GM23248 (cell line): ENCODE results near the gene KRT37. TPM values are rescaled to one million over a fixed set of nuclear protein-coding genes. Genes with fewer than 3 reads are reported as not detected.
A peak's percentile ranks its signal among the peaks of the same experiment; 100 is the strongest.
"Not testable (repeated sequence)": the region's sequence is repeated elsewhere in the genome, so short reads cannot be mapped to it uniquely, and the experiment has no call there.

Experiments
- DNase-seq: peaks from one replicate; pipeline ENCODE4 v3.0.0-alpha.2; 2015
- H2AFZ ChIP-seq: fragments of 200-600 bp; sonication (generic); 2 replicates; pipeline ENCODE4 v1.6.1; 2016; ENCODE audit warnings: antibody characterized with exemption
- H3F3A ChIP-seq: fragments of 200-600 bp; sonication (generic); 2 replicates; pipeline ENCODE4 v1.6.1; 2016; ENCODE audit warnings: mild to moderate bottlenecking, antibody characterized with exemption, mixed run types; ENCODE audit not compliant: insufficient read depth
- H3K27ac ChIP-seq: fragments of 200-600 bp; sonication (generic); 2 replicates; pipeline ENCODE4 v1.5.1; 2016; ENCODE audit warnings: mild to moderate bottlenecking
- H3K27me3 ChIP-seq: fragments of 200-600 bp; sonication (generic); replicated peaks from 2 replicates; pipeline ENCODE4 v1.6.1; 2016; ENCODE audit warnings: mild to moderate bottlenecking; ENCODE audit not compliant: insufficient read depth
- H3K36me3 ChIP-seq: fragments of 200-600 bp; sonication (generic); 2 replicates; pipeline ENCODE4 v1.6.1; 2016; ENCODE audit warnings: low read depth, mild to moderate bottlenecking
- H3K4me1 ChIP-seq: fragments of 200-600 bp; sonication (generic); 2 replicates; pipeline ENCODE4 v1.6.1; 2016; ENCODE audit warnings: mild to moderate bottlenecking; ENCODE audit not compliant: insufficient read depth
- H3K4me2 ChIP-seq: fragments of 200-600 bp; sonication (generic); one replicate; pipeline ENCODE4 v1.6.1; 2016; ENCODE audit warnings: mild to moderate bottlenecking; ENCODE audit not compliant: unreplicated experiment
- H3K4me3 ChIP-seq: fragments of 200-600 bp; sonication (generic); 2 replicates; pipeline ENCODE4 v1.5.1; 2016; ENCODE audit warnings: mild to moderate bottlenecking
- H3K79me2 ChIP-seq: fragments of 200-600 bp; sonication (generic); 2 replicates; pipeline ENCODE4 v1.6.1; 2016; ENCODE audit warnings: mild to moderate bottlenecking; ENCODE audit not compliant: insufficient read depth
- H3K9ac ChIP-seq: fragments of 200-600 bp; sonication (generic); 2 replicates; pipeline ENCODE4 v1.6.1; 2016; ENCODE audit warnings: mild to moderate bottlenecking
- H3K9me2 ChIP-seq: fragments of 200-600 bp; sonication (generic); 2 replicates; pipeline ENCODE4 v1.6.1; 2016; ENCODE audit warnings: mixed run types, mild to moderate bottlenecking, moderate library complexity; ENCODE audit not compliant: insufficient read depth
- H3K9me3 ChIP-seq: fragments of 200-600 bp; sonication (generic); one replicate; pipeline ENCODE4 v1.6.1; 2017; ENCODE audit warnings: low read depth
- H4K20me1 ChIP-seq: fragments of 200-600 bp; sonication (generic); 2 replicates; pipeline ENCODE4 v1.6.0; 2016; ENCODE audit not compliant: insufficient read depth
- EZH2 ChIP-seq: fragments of 200-600 bp; sonication (generic); IDR thresholded peaks from 2 replicates; pipeline ENCODE4 v1.6.1; 2018; ENCODE audit warnings: antibody characterized with exemption, mild to moderate bottlenecking; ENCODE audit not compliant: insufficient read depth, poor library complexity, severe bottlenecking
- EZH2phosphoT487 ChIP-seq: fragments of 200-600 bp; sonication (generic); IDR thresholded peaks from 2 replicates; pipeline ENCODE4 v1.6.1; 2018; ENCODE audit warnings: antibody characterized with exemption, moderate library complexity, mild to moderate bottlenecking, low read depth; ENCODE audit not compliant: insufficient read depth
- WGBS, 2 experiments: methylation state at CpG; one replicate each; pipeline ENCODE4 v1.1.6; 2015 to 2017; ENCODE audit warnings: low lambda C conversion rate in 2 of 2, low coverage in 1 of 2; ENCODE audit errors: missing lambda C conversion rate in 2 of 2; 5-methylcytosine and 5-hydroxymethylcytosine counted together
- in situ Hi-C: fragments of 300-500 bp; cut with MboI; formaldehyde crosslinking; loops from 2 replicates; pipeline ENCODE4 v1.15.0; 2020
- polyA plus RNA-seq: library from polyadenylated mRNA; unstranded; fragments of >200 nt; fragmentation: Nextera tagmentation; extraction: Ambion mirVana; gene quantifications from 2 replicates; pipeline ENCODE4 v1.2.1, GENCODE V29; 2016
- total RNA-seq: library from RNA; depleted of rRNA; stranded (reverse); fragments of >200 nt; shearing (Covaris generic); gene quantifications from 2 replicates; pipeline ENCODE4 v1.2.3, GENCODE V29; 2014

KRT37 gene
- total and polyA plus RNA-seq, 2 experiments from 2014 or later = not detected

GRCh38 chr17:41429667-41430066, 5.3 kb upstream of the KRT37 start:
- Histone ChIP-seq H3K9me3 (no peaks in the 10 kb centered on the region), H3K27me3 (no peaks in the 10 kb centered on the region), H3K4me3 (no peak overlapping the region), H4K20me1 (no peaks in the 10 kb centered on the region), H3K4me2 (no peak overlapping the region), H3K27ac (no peak overlapping the region), H3K36me3 (no peaks in the 10 kb centered on the region), H3F3A (no peaks in the 10 kb centered on the region), H2AFZ (no peak overlapping the region), H3K9me2 (no peaks in the 10 kb centered on the region), H3K9ac (no peak overlapping the region), H3K79me2 (no peaks in the 10 kb centered on the region), H3K4me1 (no peaks in the 10 kb centered on the region)
- no peak for TF ChIP-seq EZH2phosphoT487
- no peak for TF ChIP-seq EZH2
- DNase-seq = peak; percentile 52
- 51 to 56% methylated on average over 7 of the region's 7 CpGs for WGBS, 2 experiments
- in situ Hi-C loops = no loop called here

DNA sequence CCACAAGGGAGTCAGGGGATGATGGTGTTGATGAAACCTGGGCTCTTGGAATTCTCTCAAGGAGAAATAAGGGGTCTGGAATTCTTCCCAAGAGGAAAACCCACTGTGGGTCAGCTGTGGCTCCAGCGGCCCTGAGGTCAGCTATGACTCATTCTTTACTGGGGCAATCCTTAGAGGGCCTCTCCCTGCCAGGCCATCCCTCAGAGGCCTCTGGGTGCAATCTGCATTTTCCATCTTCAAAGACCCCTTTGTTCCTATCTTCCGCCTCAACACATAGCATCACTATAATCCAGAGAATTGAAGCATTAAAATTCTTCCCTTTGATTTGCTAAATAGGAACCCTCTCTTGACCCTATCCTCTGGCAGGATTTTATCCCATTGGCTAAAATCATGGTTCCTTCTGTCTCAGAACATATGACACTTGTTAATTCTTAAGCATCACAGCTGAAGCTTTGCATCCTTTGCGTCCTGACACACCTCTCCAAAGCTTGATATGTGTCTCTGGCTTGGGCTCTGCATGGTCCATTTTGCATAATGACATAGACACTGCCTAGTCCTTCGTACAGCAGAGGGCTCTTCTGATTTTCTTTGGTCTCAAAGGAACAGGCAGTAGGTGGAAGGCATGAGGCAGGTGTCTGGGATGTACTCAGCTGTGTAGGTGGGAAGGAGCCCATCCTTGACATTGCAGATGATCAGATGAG, 4.4 kb upstream of the KRT37 start:
- no peaks in the 10 kb centered on the region for H3F3A ChIP-seq
- H3K4me2 ChIP-seq = no peak overlapping the region
- peak; percentile 28 for DNase-seq
- no peaks in the 10 kb centered on the region for H3K36me3 ChIP-seq
- H3K27me3 ChIP-seq = no peaks in the 10 kb centered on the region
- no peak overlapping the region for H3K27ac ChIP-seq
- no peaks in the 10 kb centered on the region for H3K9me2 ChIP-seq
- H4K20me1 ChIP-seq = no peaks in the 10 kb centered on the region
- H3K4me1 ChIP-seq = no peaks in the 10 kb centered on the region
- no peaks in the 10 kb centered on the region for H3K79me2 ChIP-seq
- no peaks in the 10 kb centered on the region for H3K9me3 ChIP-seq
- no peak overlapping the region for H3K9ac ChIP-seq
- H3K4me3 ChIP-seq = no peak overlapping the region
- in situ Hi-C loops = no loop called here
- WGBS, 2 experiments = 47 to 50% methylated on average over 4 of the region's 4 CpGs
- TF ChIP-seq EZH2 (no peak), EZH2phosphoT487 (no peak)
- H2AFZ ChIP-seq = no peak overlapping the region

DNA sequence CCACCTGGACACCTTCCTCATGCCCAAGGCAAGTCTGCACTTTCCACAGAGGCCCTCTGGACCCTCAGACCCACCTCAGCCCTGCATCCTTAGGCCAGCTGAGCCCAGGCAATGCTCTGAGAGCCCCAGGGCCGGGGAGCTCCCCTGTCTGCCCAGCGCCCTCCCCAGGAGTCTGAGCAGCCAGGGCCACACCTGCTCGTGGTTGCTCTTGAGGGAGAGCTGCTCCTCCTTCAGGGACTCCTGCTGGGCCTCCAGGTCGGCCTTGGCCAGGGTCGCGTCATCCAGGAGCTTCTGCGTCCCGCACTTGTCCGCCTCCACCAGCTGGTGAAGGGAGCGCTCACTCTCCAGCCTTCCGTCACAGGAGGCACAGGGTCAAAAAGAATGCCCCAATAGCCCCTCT, 1.8 kb downstream of the KRT37 start:
- H3K9ac ChIP-seq, H3K4me3 ChIP-seq, H2AFZ ChIP-seq, H3K9me3 ChIP-seq, H3K27me3 ChIP-seq, DNase-seq, H3F3A ChIP-seq, H3K9me2 ChIP-seq, H3K36me3 ChIP-seq, H3K4me2 ChIP-seq, in situ Hi-C loops, H4K20me1 ChIP-seq, H3K79me2 ChIP-seq, H3K27ac ChIP-seq: not testable (repeated sequence)
- WGBS, 2 experiments = 90 to 98% methylated on average over 10 to 11 of the region's 11 CpGs
- peaks cover 29% of the 10 kb centered on the region for H3K4me1 ChIP-seq

DNA sequence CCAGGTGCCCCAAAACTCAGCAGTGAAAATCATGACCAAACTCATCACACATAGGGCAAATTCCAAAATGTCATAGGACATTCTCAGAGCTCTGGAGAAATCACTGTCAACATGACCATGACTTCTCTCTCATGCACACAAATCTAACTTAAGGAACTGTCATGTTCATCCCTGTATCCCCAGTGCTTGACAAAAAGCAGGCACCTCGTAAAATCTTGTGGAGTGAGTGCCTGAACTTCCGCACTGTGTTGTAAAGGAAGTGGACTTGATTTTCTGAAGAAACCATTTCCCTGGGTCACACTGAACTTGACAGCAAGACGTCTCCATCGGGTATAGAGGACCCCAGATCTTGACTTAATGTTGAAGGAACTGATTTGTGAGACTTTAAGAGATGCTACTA, 2.8 kb downstream of the KRT37 start:
- H3K9ac ChIP-seq = no peak overlapping the region
- no peak overlapping the region for H3K4me2 ChIP-seq
- TF ChIP-seq EZH2phosphoT487 (no peak), EZH2 (no peak)
- in situ Hi-C loops = no loop called here
- WGBS, 2 experiments = 53 to 54% methylated on average over 4 of the region's 4 CpGs
- H3K36me3 ChIP-seq = no peaks in the 10 kb centered on the region
- no peaks in the 10 kb centered on the region for H4K20me1 ChIP-seq
- no peaks in the 10 kb centered on the region for H3K79me2 ChIP-seq
- no peak overlapping the region for H3K4me3 ChIP-seq
- no peaks in the 10 kb centered on the region for H3K27me3 ChIP-seq
- H3F3A ChIP-seq = no peaks in the 10 kb centered on the region
- H3K9me3 ChIP-seq = no peaks in the 10 kb centered on the region
- H3K4me1 ChIP-seq = peaks cover 33% of the 10 kb centered on the region
- no peak for DNase-seq
- no peaks in the 10 kb centered on the region for H3K9me2 ChIP-seq
- H2AFZ ChIP-seq = no peak overlapping the region
- no peak overlapping the region for H3K27ac ChIP-seq

DNA sequence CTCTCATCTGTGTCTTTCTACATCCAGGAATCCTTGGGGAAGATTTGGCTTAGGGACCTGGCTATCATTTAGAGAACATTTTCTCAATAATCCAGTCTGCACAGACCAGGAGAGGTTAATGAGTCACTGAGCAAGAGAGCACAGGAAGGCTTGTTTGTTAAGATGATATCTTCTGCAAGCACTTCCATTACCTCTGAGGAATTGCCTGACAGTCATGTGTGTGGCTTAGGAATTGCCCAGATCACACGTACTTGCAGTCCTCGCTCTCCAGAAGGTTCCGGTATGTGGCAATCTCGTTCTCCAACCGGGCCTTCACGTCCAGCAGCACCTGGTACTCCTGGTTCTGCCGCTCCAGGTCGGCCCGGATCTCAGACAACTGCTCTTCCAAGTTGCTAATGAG, 3.3 kb downstream of the KRT37 start:
- no peaks in the 10 kb centered on the region for H3K27me3 ChIP-seq
- H3K9me3 ChIP-seq = no peaks in the 10 kb centered on the region
- H3K9me2 ChIP-seq = no peaks in the 10 kb centered on the region
- no peak overlapping the region for H2AFZ ChIP-seq
- H3K4me1 ChIP-seq = peaks cover 38% of the 10 kb centered on the region
- H3K9ac ChIP-seq = no peak overlapping the region
- WGBS, 2 experiments = 67 to 72% methylated on average over 9 of the region's 9 CpGs
- no peaks in the 10 kb centered on the region for H3K79me2 ChIP-seq
- no peak overlapping the region for H3K27ac ChIP-seq
- in situ Hi-C loops = no loop called here
- peak; percentile 65 for DNase-seq
- H3K4me2 ChIP-seq = peak overlapping the region; percentile 38
- H3K4me3 ChIP-seq = no peak overlapping the region
- no peaks in the 10 kb centered on the region for H4K20me1 ChIP-seq
- TF ChIP-seq EZH2phosphoT487 (no peak), EZH2 (no peak)
- H3K36me3 ChIP-seq = no peaks in the 10 kb centered on the region
- H3F3A ChIP-seq = no peaks in the 10 kb centered on the region
